ENCODE measurements around the gene PLOD3. TPM values are rescaled to one million over a fixed set of nuclear protein-coding genes. Genes with fewer than 3 reads are reported as not detected.

PLOD3 gene
- total RNA-seq, 2 donors from 2014 or later, result 35.5 to 35.9 TPM

- Histone ChIP-seq H3K4me1 (peaks cover 0 to 24% of the 10 kb centered on the region in 2 donors), H3K27ac (peak overlapping the region; percentile 17 to 71), H3K27me3 (no peaks in the 10 kb centered on the region), H3K4me3 (peak overlapping the region; percentile 73 to 89), H3K36me3 (no peaks in the 10 kb centered on the region), H3K9me3 (no peaks in the 10 kb centered on the region)
- peak; percentile 95 for DNase-seq (ENCODE audit: low spot score)
- peak in 1 of 2 donors; percentile 32 for TF ChIP-seq CTCF (IDR thresholded peaks at IDR 0.05)
These were observed 34.7 kb upstream of the PLOD3 start for GRCh38 chr7:101251871-101252659.

- no peaks in the 10 kb centered on the region for H3K27me3 ChIP-seq
- TF ChIP-seq CTCF (IDR thresholded peaks at IDR 0.05), result no peak
- no peak overlapping the region for H3K4me3 ChIP-seq
These were observed 32.9 kb upstream of the PLOD3 start for GRCh38 chr7:101250324-101250723.

GRCh38 chr7:101248276-101248675 lies 30.9 kb upstream of the PLOD3 start:
- Histone ChIP-seq H3K4me3 (no peak overlapping the region), H3K27me3 (no peaks in the 10 kb centered on the region), H3K36me3 (no peaks in the 10 kb centered on the region), H3K27ac (no peak overlapping the region), H3K9me3 (no peaks in the 10 kb centered on the region), H3K4me1 (peaks cover 0 to 48% of the 10 kb centered on the region in 2 donors)
- no peak for TF ChIP-seq CTCF (IDR thresholded peaks at IDR 0.05)
- DNase-seq (ENCODE audit: low spot score), result no peak

More at GRCh38 chr7:101250324-101250723, 32.9 kb upstream of the PLOD3 start:
- H3K36me3 ChIP-seq, result no peaks in the 10 kb centered on the region
- no peak overlapping the region for H3K27ac ChIP-seq
- no peaks in the 10 kb centered on the region for H3K9me3 ChIP-seq
- DNase-seq (ENCODE audit: low spot score), result no peak
- peaks cover 0 to 33% of the 10 kb centered on the region in 2 donors for H3K4me1 ChIP-seq

GRCh38 chr7:101245147-101245668 lies 27.8 kb upstream of the PLOD3 start:
- Histone ChIP-seq H3K36me3 (peaks cover 8% of the 10 kb centered on the region), H3K27ac (peak overlapping the region; percentile 96 to 98), H3K4me3 (peak overlapping the region; percentile 73 to 79), H3K4me1 (peaks cover 0 to 55% of the 10 kb centered on the region in 2 donors), H3K9me3 (no peaks in the 10 kb centered on the region), H3K27me3 (no peaks in the 10 kb centered on the region)
- no peak for TF ChIP-seq CTCF (IDR thresholded peaks at IDR 0.05)
- DNase-seq (ENCODE audit: low spot score), result no peak

- Histone ChIP-seq H3K27me3 (no peaks in the 10 kb centered on the region), H3K4me1 (peaks cover 0 to 56% of the 10 kb centered on the region in 2 donors), H3K36me3 (peaks cover 15% of the 10 kb centered on the region), H3K4me3 (peak within 1 kb of the TSS; percentile 73 to 79), H3K9me3 (no peaks in the 10 kb centered on the region), H3K27ac (peak within 1 kb of the TSS; percentile 96 to 98)
- peak; percentile 90 for DNase-seq (ENCODE audit: low spot score)
- peak; percentile 92 to 94 for TF ChIP-seq CTCF (IDR thresholded peaks at IDR 0.05)
These were observed 27.2 kb upstream of the PLOD3 start, which contains the start of gene FIS1 for GRCh38 chr7:101244375-101245146. Gene FIS1, minus strand, starts transcription at chr7:101245081. Its CDS starts 77 bp downstream, at chr7:101245004.
